Measurements from ENCODE around the gene TLE6. TPM values are rescaled to one million over a fixed set of nuclear protein-coding genes. Genes with fewer than 3 reads are reported as not detected.

The TLE6 gene
- total RNA-seq, 2 donors from 2014 or later: 0.33 TPM; not detected in 1

DNA sequence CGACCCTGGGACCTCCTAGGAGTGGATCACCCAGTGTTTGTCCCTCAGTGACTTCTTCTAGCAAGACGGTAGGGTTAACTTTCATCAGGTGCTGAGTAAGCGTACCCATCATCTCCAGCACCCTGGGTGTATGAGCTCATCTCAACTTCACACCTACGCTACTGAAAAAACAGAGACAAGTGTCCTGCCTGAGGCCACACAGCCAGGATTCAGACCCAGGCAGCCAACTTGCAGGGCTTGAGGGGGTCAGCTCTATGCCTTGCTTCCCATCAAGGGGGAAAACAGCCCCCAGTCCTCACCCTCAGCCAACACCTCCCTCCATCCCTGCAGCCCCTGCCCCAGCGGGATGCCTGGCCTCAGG is 47.1 kb downstream of the TLE6 start:
- Histone ChIP-seq H3K9me3 (no peaks in the 10 kb centered on the region), H3K27ac (no peak overlapping the region)
- DNase-seq: no peak

DNA sequence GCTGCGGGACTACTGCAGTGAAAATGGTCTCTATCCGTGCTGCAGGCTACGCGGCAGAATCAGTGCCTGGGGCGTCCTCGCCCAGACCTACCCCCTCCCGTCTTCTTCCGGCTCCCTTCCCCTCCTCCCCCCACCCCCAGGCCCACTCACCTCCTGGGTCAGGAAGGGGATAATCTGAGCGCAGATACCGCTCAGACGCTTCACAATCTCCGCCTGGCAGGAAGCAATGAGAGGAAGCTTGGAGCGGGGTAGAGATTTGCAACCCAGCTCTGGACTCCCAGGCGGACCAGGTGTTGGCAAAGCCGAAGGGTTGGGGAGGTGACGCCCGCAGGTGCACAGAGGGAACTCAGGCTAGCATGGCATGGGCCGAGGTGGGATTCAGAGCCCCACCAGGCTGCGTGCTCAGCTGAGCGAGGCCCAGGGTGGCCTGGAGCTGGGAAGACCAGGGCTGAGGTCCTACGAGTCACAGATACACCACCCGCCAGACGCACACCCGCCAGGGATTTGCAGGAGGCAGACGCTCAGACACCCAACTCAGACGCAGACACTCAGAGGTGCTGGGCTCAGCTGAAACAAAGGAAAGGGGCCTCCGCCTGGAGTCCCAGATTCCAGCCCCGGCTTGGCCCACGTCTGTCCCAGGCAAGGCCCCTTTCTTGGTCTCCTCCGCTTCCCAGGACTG is 47.6 kb downstream of the TLE6 start:
- 76 to 85% methylated on average over 13 to 28 of the region's 30 CpGs for WGBS, 2 donors
- ATAC-seq (no peak), DNase-seq (no peak)
- H3K36me3 ChIP-seq (replicated peaks in 1 of 2; ENCODE audit: insufficient read depth in 1 of 2, low read depth in 2 of 2): no peaks in the 10 kb centered on the region
- H3K4me1 ChIP-seq: peaks cover 13% of the 10 kb centered on the region
- H3K4me3 ChIP-seq: no peak overlapping the region
- intact Hi-C loops (cut with DNase I): no loop called here
- H3K9me3 ChIP-seq: no peaks in the 10 kb centered on the region
- TF ChIP-seq POLR2A (IDR thresholded peaks at IDR 0.05): no peak
- TF ChIP-seq, protein P1, sequence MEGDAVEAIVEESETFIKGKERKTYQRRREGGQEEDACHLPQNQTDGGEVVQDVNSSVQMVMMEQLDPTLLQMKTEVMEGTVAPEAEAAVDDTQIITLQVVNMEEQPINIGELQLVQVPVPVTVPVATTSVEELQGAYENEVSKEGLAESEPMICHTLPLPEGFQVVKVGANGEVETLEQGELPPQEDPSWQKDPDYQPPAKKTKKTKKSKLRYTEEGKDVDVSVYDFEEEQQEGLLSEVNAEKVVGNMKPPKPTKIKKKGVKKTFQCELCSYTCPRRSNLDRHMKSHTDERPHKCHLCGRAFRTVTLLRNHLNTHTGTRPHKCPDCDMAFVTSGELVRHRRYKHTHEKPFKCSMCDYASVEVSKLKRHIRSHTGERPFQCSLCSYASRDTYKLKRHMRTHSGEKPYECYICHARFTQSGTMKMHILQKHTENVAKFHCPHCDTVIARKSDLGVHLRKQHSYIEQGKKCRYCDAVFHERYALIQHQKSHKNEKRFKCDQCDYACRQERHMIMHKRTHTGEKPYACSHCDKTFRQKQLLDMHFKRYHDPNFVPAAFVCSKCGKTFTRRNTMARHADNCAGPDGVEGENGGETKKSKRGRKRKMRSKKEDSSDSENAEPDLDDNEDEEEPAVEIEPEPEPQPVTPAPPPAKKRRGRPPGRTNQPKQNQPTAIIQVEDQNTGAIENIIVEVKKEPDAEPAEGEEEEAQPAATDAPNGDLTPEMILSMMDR (IDR thresholded peaks at IDR 0.05): no peak
- H3K27ac ChIP-seq: no peak overlapping the region
- no peaks in the 10 kb centered on the region for H3K27me3 ChIP-seq

More for the DNA sequence above, 47.1 kb downstream of the TLE6 start:
- intact Hi-C loops (cut with DNase I): no loop called here
- ATAC-seq: no peak
- 71 to 84% methylated on average over 5 of the region's 5 CpGs for WGBS, 2 donors
- Histone ChIP-seq H3K4me3 (no peak overlapping the region), H3K27me3 (no peaks in the 10 kb centered on the region), H3K4me1 (peaks cover 10% of the 10 kb centered on the region), H3K36me3 (replicated peaks in 1 of 2; ENCODE audit: insufficient read depth in 1 of 2, low read depth in 2 of 2) (no peaks in the 10 kb centered on the region)
- TF ChIP-seq, protein P1 (IDR thresholded peaks at IDR 0.05): no peak
- TF ChIP-seq POLR2A (IDR thresholded peaks at IDR 0.05): no peak

GRCh38 chr19:3025549-3025886 is 48.2 kb downstream of the TLE6 start:
- DNase-seq (no peak), ATAC-seq (no peak)
- Histone ChIP-seq H3K27ac (no peak overlapping the region), H3K4me1 (peaks cover 13% of the 10 kb centered on the region), H3K36me3 (replicated peaks in 1 of 2; ENCODE audit: insufficient read depth in 1 of 2, low read depth in 2 of 2) (no peaks in the 10 kb centered on the region), H3K4me3 (no peak overlapping the region), H3K27me3 (no peaks in the 10 kb centered on the region), H3K9me3 (no peaks in the 10 kb centered on the region)
- intact Hi-C loops (cut with DNase I): no loop called here
- 80 to 92% methylated on average over 8 to 9 of the region's 9 CpGs for WGBS, 2 donors
- TF ChIP-seq, protein P1 (IDR thresholded peaks at IDR 0.05): no peak
- TF ChIP-seq POLR2A (IDR thresholded peaks at IDR 0.05): no peak

DNA sequence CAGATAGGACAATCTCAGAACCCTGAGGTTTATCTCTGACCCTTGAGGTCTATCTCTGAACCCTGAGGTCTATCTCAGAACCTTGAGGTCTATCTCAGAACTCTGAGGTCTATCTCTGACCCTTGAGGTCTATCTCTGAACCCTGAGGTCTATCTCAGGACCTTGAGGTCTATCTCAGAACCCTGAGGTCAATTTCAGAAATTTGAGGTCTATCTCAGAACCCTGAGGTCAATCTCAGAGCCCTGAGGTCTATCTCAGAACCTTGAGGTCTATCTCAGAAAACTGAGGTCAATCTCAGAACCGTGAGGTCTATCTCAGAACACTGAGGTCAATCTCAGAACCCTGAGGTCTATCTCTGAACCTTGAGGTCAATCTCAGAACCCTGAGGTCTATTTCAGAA is 49.4 kb downstream of the TLE6 start:
- Histone ChIP-seq H3K9me3 (no peaks in the 10 kb centered on the region), H3K4me3 (no peak overlapping the region), H3K27me3 (no peaks in the 10 kb centered on the region), H3K27ac (no peak overlapping the region), H3K36me3 (replicated peaks in 1 of 2; ENCODE audit: insufficient read depth in 1 of 2, low read depth in 2 of 2) (no peaks in the 10 kb centered on the region), H3K4me1 (peaks cover 13% of the 10 kb centered on the region)
- ATAC-seq (no peak), DNase-seq (no peak)
- intact Hi-C loops (cut with DNase I): no loop called here
- TF ChIP-seq POLR2A (IDR thresholded peaks at IDR 0.05): no peak
- TF ChIP-seq, protein P1 (IDR thresholded peaks at IDR 0.05): no peak
- WGBS, 2 donors: 92 to 100% methylated on average over 1 of the region's 1 CpG

DNA sequence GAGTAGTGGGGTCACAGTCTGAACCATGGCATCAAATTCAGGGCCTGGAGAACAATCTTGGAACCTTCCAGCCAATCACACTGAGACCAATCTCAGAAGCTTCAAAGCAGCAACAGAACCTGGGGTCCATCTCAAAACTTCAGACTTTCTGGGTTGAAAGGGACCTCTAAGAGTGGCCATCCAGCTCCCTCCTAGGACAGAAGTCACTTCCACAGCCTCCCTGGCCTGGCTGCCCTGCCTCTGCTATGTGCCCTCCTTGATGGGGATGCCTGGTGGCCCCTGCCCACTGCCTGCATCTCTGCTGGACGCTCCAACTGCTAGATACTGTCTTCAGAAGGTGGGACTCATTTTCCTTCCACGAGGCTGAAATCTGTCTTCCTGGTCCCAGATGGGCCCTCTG is 49.9 kb downstream of the TLE6 start:
- TF ChIP-seq POLR2A (IDR thresholded peaks at IDR 0.05): no peak
- TF ChIP-seq, protein P1 (IDR thresholded peaks at IDR 0.05): no peak
- H3K27me3 ChIP-seq: no peaks in the 10 kb centered on the region
- peaks cover 13% of the 10 kb centered on the region for H3K4me1 ChIP-seq
- DNase-seq (no peak), ATAC-seq (no peak)
- H3K4me3 ChIP-seq: no peak overlapping the region
- H3K9me3 ChIP-seq: no peaks in the 10 kb centered on the region
- no peaks in the 10 kb centered on the region for H3K36me3 ChIP-seq (replicated peaks in 1 of 2; ENCODE audit: insufficient read depth in 1 of 2, low read depth in 2 of 2)
- 82 to 83% methylated on average over 2 of the region's 2 CpGs for WGBS, 2 donors
- intact Hi-C loops (cut with DNase I): no loop called here
- peak overlapping the region in 1 of 4 donors; percentile 77 for H3K27ac ChIP-seq

All from body of pancreas (tissue), 4 donors.